Measurements from ENCODE around the gene RAPGEF4. TPM values are rescaled to one million over a fixed set of nuclear protein-coding genes. Genes with fewer than 3 reads are reported as not detected.

RAPGEF4 gene
- total RNA-seq, 6 donors from 2014 or later: 8.3 to 35.2 (median 17.4) TPM

- H3K4me3 ChIP-seq: no peak overlapping the region
- H3K27me3 ChIP-seq: no peaks in the 10 kb centered on the region
- H3K4me1 ChIP-seq: peaks cover 4 to 29% (median 26%) of the 10 kb centered on the region in 4 donors
- H3K9me3 ChIP-seq: no peaks in the 10 kb centered on the region
- peak in 1 of 2 donors; percentile 46 for TF ChIP-seq POLR2AphosphoS5 (IDR thresholded peaks at IDR 0.05)
- no peak for TF ChIP-seq CTCF (IDR thresholded peaks at IDR 0.05)
- DNase-seq (peak in 1 of 2 donors; percentile 20), ATAC-seq (ENCODE audit: low FRiP score in 2 of 2) (peak; percentile 75 to 81)
- H3K36me3 ChIP-seq: peaks cover 0 to 23% (median 5%) of the 10 kb centered on the region in 4 donors
- 71 to 92% methylated on average over 5 to 7 of the region's 7 CpGs for WGBS, 2 donors
- peak overlapping the region in 1 of 4 donors; percentile 38 for H3K27ac ChIP-seq
Observed at GRCh38 chr2:172968061-172968469, 232.4 kb downstream of the RAPGEF4 start.

GRCh38 chr2:172969166-172969565, 233.5 kb downstream of the RAPGEF4 start:
- 88 to 95% methylated on average over 1 of the region's 1 CpG for WGBS, 2 donors
- DNase-seq (no peak), ATAC-seq (ENCODE audit: low FRiP score in 2 of 2) (no peak)
- Histone ChIP-seq H3K9me3 (no peaks in the 10 kb centered on the region), H3K27me3 (no peaks in the 10 kb centered on the region), H3K4me1 (peaks cover 4 to 29% (median 26%) of the 10 kb centered on the region in 4 donors), H3K4me3 (no peak overlapping the region), H3K27ac (peak overlapping the region in 1 of 4 donors; percentile 38), H3K36me3 (peaks cover 0 to 23% (median 5%) of the 10 kb centered on the region in 4 donors)
- no peak for TF ChIP-seq CTCF (IDR thresholded peaks at IDR 0.05)
- TF ChIP-seq POLR2A (IDR thresholded peaks at IDR 0.05): no peak
- no peak for TF ChIP-seq POLR2AphosphoS5 (IDR thresholded peaks at IDR 0.05)
- no peak for TF ChIP-seq EP300 (IDR thresholded peaks at IDR 0.05)

- Histone ChIP-seq H3K9me3 (no peaks in the 10 kb centered on the region), H3K4me3 (no peak overlapping the region), H3K27ac (peak overlapping the region in 1 of 4 donors; percentile 38), H3K36me3 (peaks cover 0 to 23% (median 5%) of the 10 kb centered on the region in 4 donors), H3K4me1 (peaks cover 4 to 29% (median 26%) of the 10 kb centered on the region in 4 donors), H3K27me3 (no peaks in the 10 kb centered on the region)
- no peak for DNase-seq
- no peak for ATAC-seq (ENCODE audit: low FRiP score in 2 of 2)
- TF ChIP-seq POLR2AphosphoS5 (IDR thresholded peaks at IDR 0.05) (no peak), EP300 (IDR thresholded peaks at IDR 0.05) (no peak), POLR2A (IDR thresholded peaks at IDR 0.05) (no peak), CTCF (IDR thresholded peaks at IDR 0.05) (no peak)
- 65 to 70% methylated on average over 3 of the region's 3 CpGs for WGBS, 2 donors
Observed at GRCh38 chr2:172969609-172970008, 234.0 kb downstream of the RAPGEF4 start.

GRCh38 chr2:172970660-172971059, 235.0 kb downstream of the RAPGEF4 start:
- Histone ChIP-seq H3K4me1 (peaks cover 4 to 29% (median 26%) of the 10 kb centered on the region in 4 donors), H3K27me3 (no peaks in the 10 kb centered on the region), H3K36me3 (peaks cover 0 to 22% (median 5%) of the 10 kb centered on the region in 4 donors), H3K9me3 (no peaks in the 10 kb centered on the region), H3K27ac (peak overlapping the region in 1 of 4 donors; percentile 6), H3K4me3 (no peak overlapping the region)
- WGBS, 2 donors: 51 to 62% methylated on average over 4 of the region's 4 CpGs
- TF ChIP-seq CTCF (IDR thresholded peaks at IDR 0.05) (no peak), EP300 (IDR thresholded peaks at IDR 0.05) (no peak), POLR2AphosphoS5 (IDR thresholded peaks at IDR 0.05) (no peak), POLR2A (IDR thresholded peaks at IDR 0.05) (no peak)
- DNase-seq: no peak
- ATAC-seq (ENCODE audit: low FRiP score in 2 of 2): no peak

- ATAC-seq (ENCODE audit: low FRiP score in 2 of 2): peak in 1 of 2 donors; percentile 56
- 59 to 75% methylated on average over 12 of the region's 12 CpGs for WGBS, 2 donors
- peak in 1 of 2 donors; percentile 66 for DNase-seq
Observed at GRCh38 chr2:172972005-172972619, 236.5 kb downstream of the RAPGEF4 start.

More at GRCh38 chr2:172972005-172972619, 236.5 kb downstream of the RAPGEF4 start:
- H3K27me3 ChIP-seq: no peaks in the 10 kb centered on the region
- H3K36me3 ChIP-seq: peaks cover 0 to 19% (median 5%) of the 10 kb centered on the region in 4 donors
- H3K27ac ChIP-seq: no peak overlapping the region
- H3K4me3 ChIP-seq: no peak overlapping the region
- H3K9me3 ChIP-seq: no peaks in the 10 kb centered on the region
- TF ChIP-seq EP300 (IDR thresholded peaks at IDR 0.05) (no peak), CTCF (IDR thresholded peaks at IDR 0.05) (peak in 5 of 6 experiments; percentile 43 to 81 (median 50))
- peaks cover 4 to 29% (median 23%) of the 10 kb centered on the region in 4 donors for H3K4me1 ChIP-seq
